ENCODE data around the gene TMTC1.

TMTC1 gene

GRCh38 chr12:29695800-29696199 lies 87.9 kb downstream of the TMTC1 start:
- no peak for ATAC-seq
- TF ChIP-seq TOX (CRISPR knock-in tag; IDR thresholded peaks at IDR 0.05; ENCODE audit: borderline replicate concordance) (no peak), GLIS3 (CRISPR knock-in tag; IDR thresholded peaks at IDR 0.05) (no peak), BACH2 (CRISPR knock-in tag; IDR thresholded peaks at IDR 0.05; ENCODE audit: borderline replicate concordance) (no peak), ZC3H10 (CRISPR knock-in tag; IDR thresholded peaks at IDR 0.05) (no peak), RARB (CRISPR knock-in tag; IDR thresholded peaks at IDR 0.05) (no peak)

DNA sequence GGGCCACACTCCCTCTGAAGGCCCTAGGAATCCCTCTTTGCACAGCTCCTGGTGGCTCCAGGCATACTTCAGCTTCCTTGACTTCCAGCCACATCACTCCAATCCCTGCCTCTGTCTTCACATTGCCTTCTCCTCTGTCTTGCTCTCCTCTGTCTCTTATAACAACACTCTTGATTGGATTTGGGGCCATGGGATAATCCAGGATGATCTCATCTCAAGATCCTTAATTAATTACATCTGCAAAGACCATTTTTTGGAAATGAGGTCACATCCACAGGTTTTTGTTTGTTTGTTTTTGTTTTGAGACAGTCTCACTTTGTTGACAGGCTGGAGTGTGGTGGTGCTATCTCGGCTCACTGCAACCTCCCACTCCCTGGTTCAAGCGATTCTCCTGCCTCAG lies 88.7 kb downstream of the TMTC1 start:
- ATAC-seq: no peak
- TF ChIP-seq ZNF565 (CRISPR knock-in tag; conservative IDR thresholded peaks at IDR 0.05; ENCODE audit: low read depth) (no peak), ZNF70 (CRISPR knock-in tag; IDR thresholded peaks at IDR 0.05) (no peak), TSHZ2 (CRISPR knock-in tag; IDR thresholded peaks at IDR 0.05) (no peak), ARNTL (CRISPR knock-in tag; IDR thresholded peaks at IDR 0.05; ENCODE audit: borderline replicate concordance, low read depth) (no peak), POU6F1 (CRISPR knock-in tag; IDR thresholded peaks at IDR 0.05; ENCODE audit: borderline replicate concordance, low read depth) (no peak), ESRRG (CRISPR knock-in tag; IDR thresholded peaks at IDR 0.05) (no peak), PPARA (CRISPR knock-in tag; IDR thresholded peaks at IDR 0.05; ENCODE audit: borderline replicate concordance) (no peak), SNAI2 (CRISPR knock-in tag; IDR thresholded peaks at IDR 0.05) (no peak)
- TF ChIP-seq, protein P1, sequence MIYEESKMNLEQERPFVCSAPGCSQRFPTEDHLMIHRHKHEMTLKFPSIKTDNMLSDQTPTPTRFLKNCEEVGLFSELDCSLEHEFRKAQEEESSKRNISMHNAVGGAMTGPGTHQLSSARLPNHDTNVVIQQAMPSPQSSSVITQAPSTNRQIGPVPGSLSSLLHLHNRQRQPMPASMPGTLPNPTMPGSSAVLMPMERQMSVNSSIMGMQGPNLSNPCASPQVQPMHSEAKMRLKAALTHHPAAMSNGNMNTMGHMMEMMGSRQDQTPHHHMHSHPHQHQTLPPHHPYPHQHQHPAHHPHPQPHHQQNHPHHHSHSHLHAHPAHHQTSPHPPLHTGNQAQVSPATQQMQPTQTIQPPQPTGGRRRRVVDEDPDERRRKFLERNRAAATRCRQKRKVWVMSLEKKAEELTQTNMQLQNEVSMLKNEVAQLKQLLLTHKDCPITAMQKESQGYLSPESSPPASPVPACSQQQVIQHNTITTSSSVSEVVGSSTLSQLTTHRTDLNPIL (CRISPR knock-in tag; IDR thresholded peaks at IDR 0.05; ENCODE audit: low read depth): no peak

DNA sequence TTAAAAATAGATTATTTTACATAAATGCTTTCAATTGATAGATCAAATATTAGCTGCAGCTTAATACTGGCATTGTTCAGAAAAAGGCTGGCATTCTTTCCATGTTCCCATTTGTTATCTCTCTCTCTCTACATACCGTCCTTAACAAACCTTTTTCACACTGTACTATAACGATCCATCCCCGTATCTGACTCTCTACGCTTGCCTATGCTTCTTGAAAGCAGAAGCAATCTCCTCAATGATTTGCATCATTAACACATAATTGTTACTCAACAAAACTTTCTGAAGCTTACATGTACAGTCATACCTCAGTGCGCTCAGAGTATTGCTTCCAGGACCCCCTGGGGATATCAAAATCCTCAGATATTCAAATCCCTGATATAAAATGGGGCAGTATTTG lies 89.7 kb downstream of the TMTC1 start:
- ATAC-seq: no peak
- TF ChIP-seq ZC3H10 (CRISPR knock-in tag; IDR thresholded peaks at IDR 0.05) (no peak), TSHZ2 (CRISPR knock-in tag; IDR thresholded peaks at IDR 0.05) (no peak), ZNF565 (CRISPR knock-in tag; conservative IDR thresholded peaks at IDR 0.05; ENCODE audit: low read depth) (no peak), BACH2 (CRISPR knock-in tag; IDR thresholded peaks at IDR 0.05; ENCODE audit: borderline replicate concordance) (no peak), ZFP3 (CRISPR knock-in tag; IDR thresholded peaks at IDR 0.05) (no peak), PPARA (CRISPR knock-in tag; IDR thresholded peaks at IDR 0.05; ENCODE audit: borderline replicate concordance) (no peak), RARB (CRISPR knock-in tag; IDR thresholded peaks at IDR 0.05) (no peak), ZNF70 (CRISPR knock-in tag; IDR thresholded peaks at IDR 0.05) (no peak), ARNTL (CRISPR knock-in tag; IDR thresholded peaks at IDR 0.05; ENCODE audit: borderline replicate concordance, low read depth) (no peak), CSDC2 (CRISPR knock-in tag; IDR thresholded peaks at IDR 0.05) (no peak), OSR1 (CRISPR knock-in tag; IDR thresholded peaks at IDR 0.05) (no peak), ZFP30 (CRISPR knock-in tag; IDR thresholded peaks at IDR 0.05) (no peak), ESRRG (CRISPR knock-in tag; IDR thresholded peaks at IDR 0.05) (no peak), POU6F1 (CRISPR knock-in tag; IDR thresholded peaks at IDR 0.05; ENCODE audit: borderline replicate concordance, low read depth) (no peak)
- TF ChIP-seq, protein P1 (CRISPR knock-in tag; IDR thresholded peaks at IDR 0.05; ENCODE audit: low read depth): no peak
